ENCODE results near the gene MRS2. TPM values are rescaled to one million over a fixed set of nuclear protein-coding genes. Genes with fewer than 3 reads are reported as not detected.

MRS2 gene
- total RNA-seq, 1 experiment from 2014 or later = 23.0 TPM

GRCh38 chr6:24469811-24470210 is 67.1 kb downstream of the MRS2 start:
- H3K9me3 Mint-ChIP-seq (ENCODE audit: unreplicated experiment) = no peaks in the 10 kb centered on the region
- intact Hi-C loops (cut with micrococcal nuclease) = no loop called here
- no peaks in the 10 kb centered on the region for H3K27me3 Mint-ChIP-seq (ENCODE audit: insufficient read depth, unreplicated experiment)
- H3K4me1 Mint-ChIP-seq (ENCODE audit: insufficient read depth, unreplicated experiment) = no peaks in the 10 kb centered on the region
- no peak for TF ChIP-seq CTCF (IDR thresholded peaks at IDR 0.05; ENCODE audit: unreplicated experiment)
- ChIA-PET CTCF (interaction anchor here (0.6 kb wide), 1 partner anchor 25 kb away, joined by 3 read pairs; the partner anchor contains the start of gene ALDH5A1), POLR2A (interaction anchor here (0.7 to 1.1 kb wide), 3 partner anchors 11 to 20 kb away, joined by 3 to 4 read pairs (median 4); no protein-coding TSS in a partner anchor)
- H3K27ac Mint-ChIP-seq (ENCODE audit: low read depth, unreplicated experiment) = no peak overlapping the region
- no peaks in the 10 kb centered on the region for H3K36me3 Mint-ChIP-seq (ENCODE audit: insufficient read depth, unreplicated experiment)
- no peak for DNase-seq (ENCODE audit: unreplicated experiment)
- no peak overlapping the region for H3K4me3 Mint-ChIP-seq (ENCODE audit: unreplicated experiment)
- BruUV-seq (replicated peaks) = no TSS peak

- CTCF ChIA-PET = no interaction called here
- POLR2A ChIA-PET = interaction anchor here (1.1 kb wide), 1 partner anchor 9 kb away, joined by 3 read pairs; no protein-coding TSS in a partner anchor
- Mint-ChIP-seq H3K36me3 (ENCODE audit: insufficient read depth, unreplicated experiment) (no peaks in the 10 kb centered on the region), H3K4me1 (ENCODE audit: insufficient read depth, unreplicated experiment) (no peaks in the 10 kb centered on the region), H3K27me3 (ENCODE audit: insufficient read depth, unreplicated experiment) (no peaks in the 10 kb centered on the region), H3K9me3 (ENCODE audit: unreplicated experiment) (no peaks in the 10 kb centered on the region), H3K4me3 (ENCODE audit: unreplicated experiment) (no peak overlapping the region), H3K27ac (ENCODE audit: low read depth, unreplicated experiment) (no peak overlapping the region)
- no peak for TF ChIP-seq CTCF (IDR thresholded peaks at IDR 0.05; ENCODE audit: unreplicated experiment)
- no TSS peak for BruUV-seq (replicated peaks)
- no peak for DNase-seq (ENCODE audit: unreplicated experiment)
- intact Hi-C loops (cut with micrococcal nuclease) = no loop called here
Measured at GRCh38 chr6:24472181-24472580, 69.4 kb downstream of the MRS2 start.

Other genes with a start within 250 kb of the MRS2 start
- 0.52 TPM in 1 of 2 replicates, not detected in the other for gene DCDC2, start 44.9 kb upstream of the MRS2 start, total RNA-seq (2022)
- gene GPLD1, start 86.6 kb downstream of the MRS2 start, total RNA-seq (2022) = 0.16 and 0.20 TPM in 2 replicates
- 1.7 and 2.0 TPM in 2 replicates for gene ALDH5A1, start 92.0 kb downstream of the MRS2 start, total RNA-seq (2022)
- 0.05 TPM in 1 of 2 replicates, not detected in the other for gene KIAA0319, start 243.3 kb downstream of the MRS2 start, total RNA-seq (2022)

Measured in MCF 10A (cell line).